HG03439 (cell line): ENCODE data around the gene ZNF644.
"Not testable (repeated sequence)": the region's sequence is repeated elsewhere in the genome, so short reads cannot be mapped to it uniquely, and the experiment has no call there.

Experiments
- ATAC-seq: cut with Tn5 transposase; IDR thresholded peaks from one replicate; pipeline ENCODE4 v1.9.1; 2021; ENCODE audit warnings: mild to moderate bottlenecking, moderate library complexity; ENCODE audit not compliant: unreplicated experiment

The ZNF644 gene

GRCh38 chr1:91021686-91022517 lies at the start of gene ZNF644:
TSS of gene ZNF644 (minus strand) at chr1:91022035. CDS start at chr1:90982353, 39,682 bp downstream.
- ATAC-seq, result peak; percentile 88

GRCh38 chr1:91070298-91070697 lies 48.5 kb upstream of the ZNF644 start:
- no peak for ATAC-seq

- no peak for ATAC-seq
Measured at GRCh38 chr1:91066538-91066937, 44.7 kb upstream of the ZNF644 start.

- no peak for ATAC-seq
Measured at GRCh38 chr1:91065337-91065736, 43.5 kb upstream of the ZNF644 start.

GRCh38 chr1:91063403-91063802 lies 41.6 kb upstream of the ZNF644 start:
- not testable (repeated sequence) for ATAC-seq

GRCh38 chr1:91059157-91059556 lies 37.3 kb upstream of the ZNF644 start:
- no peak for ATAC-seq

- no peak for ATAC-seq
Measured at GRCh38 chr1:91057784-91058183, 35.9 kb upstream of the ZNF644 start.

- ATAC-seq, result no peak
Measured at GRCh38 chr1:91054780-91055481, 33.1 kb upstream of the ZNF644 start.

- no peak for ATAC-seq
Measured at GRCh38 chr1:91053630-91054029, 31.8 kb upstream of the ZNF644 start.

- not testable (repeated sequence) for ATAC-seq
Measured at GRCh38 chr1:91049551-91049950, 27.7 kb upstream of the ZNF644 start.

GRCh38 chr1:91046766-91047165 lies 24.9 kb upstream of the ZNF644 start:
- ATAC-seq, result no peak

GRCh38 chr1:91045284-91045683 lies 23.4 kb upstream of the ZNF644 start:
- ATAC-seq, result no peak

- ATAC-seq, result not testable (repeated sequence)
Measured at GRCh38 chr1:91044776-91045175, 22.9 kb upstream of the ZNF644 start.

GRCh38 chr1:91042372-91042771 lies 20.5 kb upstream of the ZNF644 start:
- ATAC-seq, result not testable (repeated sequence)

- no peak for ATAC-seq
Measured at GRCh38 chr1:91038582-91038981, 16.7 kb upstream of the ZNF644 start.

GRCh38 chr1:91036894-91037829 lies 15.3 kb upstream of the ZNF644 start:
- ATAC-seq, result no peak

- no peak for ATAC-seq
Measured at GRCh38 chr1:91032349-91032748, 10.5 kb upstream of the ZNF644 start.

GRCh38 chr1:91031081-91031480 lies 9.2 kb upstream of the ZNF644 start:
- no peak for ATAC-seq

- no peak for ATAC-seq
Measured at GRCh38 chr1:91026777-91027176, 4.9 kb upstream of the ZNF644 start.

GRCh38 chr1:91026320-91026719 lies 4.5 kb upstream of the ZNF644 start:
- no peak for ATAC-seq

GRCh38 chr1:91024481-91025119 lies 2.8 kb upstream of the ZNF644 start:
- ATAC-seq, result no peak
